Measurements from ENCODE around the gene ARHGAP26.
A peak's percentile ranks its signal among the peaks of the same experiment; 100 is the strongest.
"Not testable (repeated sequence)": the region's sequence is repeated elsewhere in the genome, so short reads cannot be mapped to it uniquely, and the experiment has no call there.

Gene ARHGAP26

GRCh38 chr5:142971303-142972013 is 201.3 kb downstream of the ARHGAP26 start:
- no peak for DNase-seq

- DNase-seq, result no peak
Observed at GRCh38 chr5:142972064-142972570, 201.9 kb downstream of the ARHGAP26 start.

GRCh38 chr5:142973932-142974331 is 203.8 kb downstream of the ARHGAP26 start:
- no peak for DNase-seq

DNA sequence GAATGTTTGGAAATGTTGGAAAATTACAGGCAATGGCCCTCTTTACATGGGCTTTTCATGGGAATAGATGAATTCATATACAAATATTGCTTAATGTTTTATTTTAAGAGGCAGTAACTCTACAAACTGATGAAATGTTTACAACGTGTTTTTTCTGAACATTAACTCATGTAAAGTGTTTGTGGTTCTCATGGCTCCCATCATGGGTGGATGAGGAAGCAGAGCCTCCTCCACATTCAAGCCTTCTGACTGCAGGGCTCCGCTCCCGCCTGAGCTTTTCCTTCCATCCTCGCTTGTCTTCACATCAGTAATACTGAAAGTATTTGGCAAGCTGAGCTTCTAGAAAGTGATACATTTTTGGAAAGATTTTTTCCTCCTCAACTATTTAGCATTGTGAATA is 204.2 kb downstream of the ARHGAP26 start:
- DNase-seq, result no peak

DNA sequence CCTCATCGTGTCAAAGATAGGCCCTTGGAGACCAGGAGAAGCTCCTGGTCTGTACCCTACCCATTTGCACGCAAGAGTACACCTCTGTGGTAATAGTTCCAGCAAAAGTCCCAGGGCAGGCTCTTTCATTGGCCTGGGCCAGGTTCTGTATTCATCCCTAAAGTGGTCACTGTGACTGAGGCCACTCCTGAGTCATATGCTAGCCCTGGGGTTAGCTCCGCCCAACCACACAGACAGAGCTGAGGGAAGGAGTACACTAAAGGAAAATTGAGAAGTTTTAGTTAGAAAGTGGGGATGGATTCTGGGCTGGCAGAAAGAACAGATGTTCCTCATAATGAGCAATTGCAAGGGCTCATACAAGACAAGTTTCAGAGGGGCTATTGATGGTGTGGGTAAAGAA is 206.7 kb downstream of the ARHGAP26 start:
- DNase-seq, result no peak

DNA sequence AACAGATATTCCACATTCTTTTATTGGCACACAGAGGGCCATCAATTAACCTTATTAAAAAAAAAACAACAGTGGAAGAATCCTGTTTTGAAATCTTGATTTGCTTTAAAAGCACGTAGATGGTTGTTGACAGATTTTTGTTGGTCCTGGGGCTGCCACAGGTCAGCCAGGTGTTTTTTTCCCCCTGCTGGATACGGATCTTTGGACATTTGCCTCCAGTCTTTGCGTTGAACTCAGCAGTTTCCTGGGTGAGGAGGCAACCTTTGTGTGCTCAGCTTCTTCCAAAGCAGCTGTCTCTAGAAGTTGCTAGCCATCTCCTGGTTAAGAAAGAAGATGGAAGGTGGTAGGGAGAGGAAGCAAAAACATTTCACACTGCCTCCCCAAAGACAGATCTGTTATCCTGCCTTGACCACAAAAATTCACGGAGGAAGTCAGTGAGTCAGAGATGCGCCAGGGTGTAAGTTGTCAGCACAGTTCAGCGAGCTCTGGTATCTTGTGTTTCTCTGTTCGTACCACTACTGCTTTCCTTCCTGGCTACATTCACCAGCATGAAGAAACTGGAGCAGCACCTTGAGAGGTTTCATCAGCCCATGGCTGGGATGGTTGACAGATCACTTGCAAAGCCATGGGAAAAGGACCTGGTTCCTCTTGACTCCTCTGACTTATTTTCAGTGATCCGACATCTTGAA is 207.3 kb downstream of the ARHGAP26 start:
- DNase-seq, result no peak

DNA sequence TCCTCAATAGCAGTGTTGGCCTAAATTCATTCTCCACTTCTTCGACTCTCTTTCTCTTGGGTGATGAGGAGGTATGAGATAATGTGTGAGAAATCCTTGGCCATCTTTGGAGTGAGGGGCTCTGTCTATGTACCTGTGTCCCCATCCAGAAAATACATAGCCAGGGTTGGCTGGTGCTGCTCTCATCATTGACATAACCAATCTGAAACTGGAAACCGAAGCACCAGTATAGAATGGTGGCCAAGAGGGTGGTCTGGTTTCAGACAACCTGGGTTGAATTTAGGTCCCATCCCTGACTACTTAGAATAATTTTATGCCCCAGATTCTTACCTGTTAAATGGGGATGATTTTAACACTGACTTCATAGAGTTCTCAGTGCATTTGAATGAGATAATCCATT is 208.1 kb downstream of the ARHGAP26 start:
- DNase-seq, result no peak

GRCh38 chr5:142978726-142979125 is 208.5 kb downstream of the ARHGAP26 start:
- DNase-seq, result no peak

DNA sequence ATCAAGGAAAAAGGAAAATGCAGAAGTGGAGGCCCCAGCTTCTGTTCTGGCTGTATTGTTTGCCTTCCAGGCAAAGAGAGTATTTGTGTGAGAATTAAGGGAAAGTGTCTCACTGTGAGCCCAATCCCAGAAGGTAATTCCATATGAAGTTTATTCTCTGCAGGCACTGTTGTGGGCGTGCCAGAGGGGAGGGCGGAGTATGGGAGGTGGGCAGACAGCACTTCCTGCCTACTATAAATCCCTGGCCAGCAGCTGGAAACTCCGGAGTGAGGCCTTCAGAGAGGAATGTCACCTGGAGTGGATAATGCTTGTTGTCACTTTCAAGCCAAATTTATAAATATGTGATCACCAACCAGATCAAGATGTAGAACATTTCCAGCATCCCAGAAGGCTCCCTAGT is 209.5 kb downstream of the ARHGAP26 start:
- DNase-seq, result no peak

GRCh38 chr5:142981475-142981874 is 211.3 kb downstream of the ARHGAP26 start:
- no peak for DNase-seq

- peak; percentile 68 for DNase-seq
Observed at GRCh38 chr5:142981886-142982820, 212.0 kb downstream of the ARHGAP26 start.

DNA sequence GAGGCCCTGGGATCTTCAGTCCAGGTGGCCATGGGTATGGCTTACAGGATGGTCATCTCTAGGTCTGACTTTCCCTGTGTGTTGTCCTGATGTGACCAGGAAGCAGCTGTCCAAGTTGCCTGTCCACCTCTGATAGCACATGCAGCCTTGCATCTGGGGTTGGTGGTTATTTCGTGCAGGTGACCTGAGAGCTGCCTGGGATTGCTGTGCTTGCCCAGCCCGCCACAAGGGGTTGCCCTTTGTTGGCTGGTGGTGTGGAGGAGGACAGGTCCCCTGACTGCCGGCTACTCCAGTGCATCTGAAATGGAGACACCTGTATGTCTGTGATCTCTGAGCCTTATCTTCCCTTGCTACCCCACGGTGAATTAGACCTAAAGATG is 212.6 kb downstream of the ARHGAP26 start:
- DNase-seq, result no peak

DNA sequence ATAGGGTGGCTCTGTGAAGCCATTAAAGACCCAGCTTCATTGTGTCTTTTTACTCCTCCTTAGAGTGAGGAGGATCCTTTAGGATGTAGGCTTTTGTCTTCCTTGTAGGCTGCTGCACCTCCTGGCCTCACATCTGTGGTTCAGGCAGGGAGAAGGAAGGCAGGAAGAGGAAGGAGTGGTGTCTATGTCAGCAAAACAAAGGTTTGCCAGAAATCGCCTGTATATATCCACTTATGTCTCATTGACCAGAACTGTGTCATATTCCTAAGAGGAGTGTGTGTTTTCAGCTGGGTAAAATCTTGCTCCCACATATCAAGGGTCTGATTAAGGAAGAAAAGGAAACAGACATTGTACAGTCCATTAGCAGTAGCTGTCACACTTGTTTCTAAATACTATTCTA is 213.8 kb downstream of the ARHGAP26 start:
- DNase-seq, result no peak

GRCh38 chr5:142984525-142984924 is 214.3 kb downstream of the ARHGAP26 start:
- DNase-seq, result no peak

DNA sequence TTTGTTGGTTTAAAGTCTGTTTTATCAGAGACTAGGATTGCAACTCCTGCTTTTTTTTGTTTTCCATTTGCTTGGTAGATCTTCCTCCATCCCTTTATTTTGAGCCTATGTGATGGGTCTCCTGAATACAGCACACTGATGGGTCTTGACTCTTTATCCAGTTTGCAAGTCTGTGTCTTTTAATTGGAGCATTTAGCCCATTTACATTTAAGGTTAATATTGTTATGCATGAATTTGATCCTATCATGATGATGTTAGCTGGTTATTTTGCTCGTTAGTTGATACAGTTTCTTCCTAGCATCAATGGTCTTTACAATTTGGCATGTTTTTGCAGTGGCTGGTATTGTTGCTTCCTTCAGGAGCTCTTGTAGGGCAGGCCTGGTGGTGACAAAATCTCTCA is 219.1 kb downstream of the ARHGAP26 start:
- not testable (repeated sequence) for DNase-seq

DNA sequence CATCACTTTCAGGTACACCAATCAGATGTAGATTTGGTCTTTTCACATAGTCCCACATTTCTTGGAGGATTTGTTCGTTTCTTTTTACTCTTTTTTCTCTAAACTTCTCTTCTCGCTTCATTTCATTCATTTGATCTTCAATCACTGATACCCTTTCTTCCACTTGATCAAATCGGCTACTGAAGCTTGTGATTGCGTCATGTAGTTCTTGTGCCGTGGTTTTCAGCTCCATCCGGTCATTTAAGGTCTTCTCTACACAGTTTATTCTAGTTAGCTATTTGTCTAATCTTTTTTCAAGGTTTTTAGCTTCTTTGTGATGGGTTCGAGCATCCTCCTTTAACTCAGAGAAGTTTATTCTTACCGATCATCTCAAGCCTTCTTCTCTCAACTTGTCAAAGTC is 219.9 kb downstream of the ARHGAP26 start:
- DNase-seq, result not testable (repeated sequence)

GRCh38 chr5:142994218-142994617 is 224.0 kb downstream of the ARHGAP26 start:
- DNase-seq, result no peak

DNA sequence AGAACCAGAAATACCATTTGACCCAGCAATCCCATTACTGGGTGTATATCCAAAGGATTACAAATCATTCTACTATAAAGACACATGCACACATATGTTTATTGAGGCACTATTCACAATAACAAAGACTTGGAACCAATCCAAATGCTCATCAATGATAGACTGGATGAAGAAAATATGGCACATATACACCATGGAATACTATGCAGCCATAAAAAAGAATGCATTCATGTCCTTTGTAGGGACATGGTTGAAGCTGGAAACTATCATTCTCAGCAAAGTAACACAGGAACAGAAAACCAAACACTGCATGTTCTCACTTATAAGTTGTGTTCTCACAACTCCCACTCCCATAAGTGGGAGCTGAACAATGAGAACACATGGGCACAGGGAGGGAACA is 225.4 kb downstream of the ARHGAP26 start:
- DNase-seq, result not testable (repeated sequence)

- no peak for DNase-seq
Observed at GRCh38 chr5:142997591-142997990, 227.4 kb downstream of the ARHGAP26 start.

DNA sequence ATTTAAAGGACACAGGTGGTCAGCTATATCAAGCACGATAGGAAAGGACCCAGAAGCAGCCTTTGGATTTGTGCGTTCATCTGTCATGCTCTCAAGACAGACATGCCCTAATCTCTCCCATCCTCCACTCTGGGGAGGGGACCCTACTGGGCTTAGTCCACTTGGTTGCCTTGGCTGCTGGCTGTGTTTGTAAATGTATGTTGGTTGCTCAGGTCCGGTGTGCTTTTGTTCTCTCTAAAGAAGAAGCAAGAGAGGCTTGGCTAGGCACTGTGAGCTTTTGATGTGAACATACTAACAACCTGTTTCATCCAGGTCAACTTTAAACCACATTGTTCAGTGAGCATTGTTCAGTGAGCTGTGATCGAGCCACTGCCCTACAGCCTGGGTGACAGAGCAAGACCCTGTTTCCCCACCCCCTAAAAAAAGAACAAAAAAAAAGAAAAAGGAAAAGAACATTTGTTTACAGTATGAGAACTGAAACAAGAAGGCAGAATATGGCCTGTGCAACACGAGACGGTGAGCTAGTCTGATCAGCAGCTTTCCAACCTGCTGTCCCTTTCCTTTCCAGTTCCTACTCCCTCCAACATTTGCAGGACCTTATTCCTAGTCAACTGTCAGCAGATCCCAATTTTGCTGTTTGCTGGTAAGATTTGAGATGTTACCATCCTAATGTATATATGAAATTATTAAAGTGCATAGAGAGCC is 228.3 kb downstream of the ARHGAP26 start:
- DNase-seq, result no peak

DNA sequence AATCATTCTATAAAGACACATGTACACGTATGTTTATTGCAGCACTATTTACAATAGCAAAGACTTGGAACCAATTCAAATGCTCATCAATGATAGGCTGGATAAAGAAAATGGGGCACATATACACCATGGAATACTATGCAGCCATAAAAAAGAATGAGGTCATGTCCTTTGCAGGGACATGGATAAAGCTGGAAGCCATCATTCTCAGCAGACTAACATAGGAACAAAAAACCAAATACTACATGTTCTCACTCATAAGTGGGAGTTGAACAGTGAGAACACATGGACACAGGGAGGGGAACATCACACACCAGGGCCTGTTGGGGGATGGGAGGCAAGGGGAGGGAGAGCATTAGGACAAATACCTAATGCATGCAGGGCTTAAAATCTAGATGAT is 230.4 kb downstream of the ARHGAP26 start:
- DNase-seq, result not testable (repeated sequence)

DNA sequence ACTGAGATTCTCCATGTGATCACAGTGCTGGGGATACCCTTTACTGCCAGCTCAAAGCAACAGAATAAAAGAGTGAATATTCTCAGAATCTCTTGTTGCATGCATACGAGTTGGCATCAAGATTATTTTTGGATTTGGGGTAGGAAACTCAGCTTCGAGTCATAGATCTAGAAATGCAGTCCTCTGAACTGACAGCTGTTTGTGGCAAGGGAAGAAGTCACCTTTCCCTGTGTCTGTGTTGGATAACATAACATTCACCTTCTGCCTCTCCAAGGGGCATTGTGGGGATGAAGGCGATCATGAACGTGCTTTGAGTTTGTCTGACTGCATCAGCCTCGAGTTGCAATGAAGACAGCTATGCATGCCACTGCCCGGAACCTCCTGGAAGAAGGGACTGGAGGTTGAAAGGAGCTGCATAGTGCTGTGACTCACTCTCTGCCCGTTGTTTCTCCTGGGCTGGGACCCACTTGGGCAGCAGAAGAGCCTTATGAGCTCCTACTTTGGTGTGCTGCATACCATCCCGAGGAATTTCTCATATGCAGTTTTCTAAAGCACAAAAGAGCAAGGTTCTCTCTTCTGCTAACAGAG is 231.7 kb downstream of the ARHGAP26 start:
- no peak for DNase-seq

All from NCI-H2171 treated with DMSO at 0.1 percent for 48 hours (cell line).